ENCODE results near the gene NAP1L3.

DNA sequence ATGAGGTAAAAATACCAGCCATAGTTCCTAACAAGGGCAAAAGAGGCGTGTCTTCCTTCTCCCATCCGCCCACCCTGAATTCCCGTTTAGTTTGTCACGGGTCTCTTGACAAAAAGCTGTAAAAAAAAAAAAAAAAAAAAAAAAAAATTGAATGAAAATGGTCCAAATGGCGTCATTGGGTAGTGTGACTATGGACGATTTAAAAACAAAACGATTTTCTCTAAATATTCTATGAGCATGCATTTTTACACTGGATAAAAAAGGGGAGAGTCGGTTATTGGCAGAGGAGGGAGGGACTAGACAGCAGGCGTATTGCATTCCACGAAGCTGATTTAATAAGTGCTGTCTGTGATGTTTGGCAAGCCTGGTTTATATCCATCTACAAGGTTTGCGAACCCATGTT, 492 bp upstream of the NAP1L3 start, which contains the start of gene FAM133A:
- no peak for TF ChIP-seq POLR2A (IDR thresholded peaks at IDR 0.05)
- TF ChIP-seq, protein P1, sequence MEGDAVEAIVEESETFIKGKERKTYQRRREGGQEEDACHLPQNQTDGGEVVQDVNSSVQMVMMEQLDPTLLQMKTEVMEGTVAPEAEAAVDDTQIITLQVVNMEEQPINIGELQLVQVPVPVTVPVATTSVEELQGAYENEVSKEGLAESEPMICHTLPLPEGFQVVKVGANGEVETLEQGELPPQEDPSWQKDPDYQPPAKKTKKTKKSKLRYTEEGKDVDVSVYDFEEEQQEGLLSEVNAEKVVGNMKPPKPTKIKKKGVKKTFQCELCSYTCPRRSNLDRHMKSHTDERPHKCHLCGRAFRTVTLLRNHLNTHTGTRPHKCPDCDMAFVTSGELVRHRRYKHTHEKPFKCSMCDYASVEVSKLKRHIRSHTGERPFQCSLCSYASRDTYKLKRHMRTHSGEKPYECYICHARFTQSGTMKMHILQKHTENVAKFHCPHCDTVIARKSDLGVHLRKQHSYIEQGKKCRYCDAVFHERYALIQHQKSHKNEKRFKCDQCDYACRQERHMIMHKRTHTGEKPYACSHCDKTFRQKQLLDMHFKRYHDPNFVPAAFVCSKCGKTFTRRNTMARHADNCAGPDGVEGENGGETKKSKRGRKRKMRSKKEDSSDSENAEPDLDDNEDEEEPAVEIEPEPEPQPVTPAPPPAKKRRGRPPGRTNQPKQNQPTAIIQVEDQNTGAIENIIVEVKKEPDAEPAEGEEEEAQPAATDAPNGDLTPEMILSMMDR (IDR thresholded peaks at IDR 0.05): no peak

All from right lobe of liver (tissue), 4 donors.